Heart right ventricle (tissue), 16 donors: ENCODE results near the gene HSPG2. TPM values are rescaled to one million over a fixed set of nuclear protein-coding genes. Genes with fewer than 3 reads are reported as not detected.
A peak's percentile ranks its signal among the peaks of the same experiment; 100 is the strongest.

Experiments used
- ATAC-seq, 8 donors: fragments of 200-7000 bp; cut with Tn5 transposase; one replicate each; pipeline ENCODE4 v1.9.1; 2020; ENCODE audit warnings: mild to moderate bottlenecking in 8 of 8, moderate library complexity in 8 of 8, moderate number of reproducible peaks in 1 of 8
- DNase-seq, 2 donors: peaks; one replicate each; pipeline ENCODE4 v3.0.0-alpha.2; 2020
- H3K27ac ChIP-seq, 10 donors: fragments of 200-600 bp; sonication (generic) in 2 of 10; one replicate each; pipeline versions ENCODE4 v1.5.0 to v1.8.0; 2020 to 2022; ENCODE audit warnings: mild to moderate bottlenecking in 3 of 10
- H3K27me3 ChIP-seq, 7 donors: fragments of 200-600 bp; one replicate each; pipeline ENCODE4 v1.8.0; 2021 to 2022; ENCODE audit warnings: mild to moderate bottlenecking in 2 of 7
- H3K36me3 ChIP-seq, 9 donors: fragments of 200-600 bp; sonication (generic) in 1 of 9; one replicate each; pipeline versions ENCODE4 v1.5.0 to v1.8.0; 2020 to 2022; ENCODE audit warnings: mild to moderate bottlenecking in 2 of 9
- H3K4me1 ChIP-seq, 9 donors: fragments of 200-600 bp; sonication (generic) in 1 of 9; one replicate each; pipeline versions ENCODE4 v1.5.0 to v1.8.0; 2020 to 2022; ENCODE audit warnings: mild to moderate bottlenecking in 4 of 9
- H3K4me3 ChIP-seq, 10 donors: fragments of 200-600 bp; sonication (generic) in 2 of 10; one replicate each; pipeline versions ENCODE4 v1.5.0 to v1.8.0; 2020 to 2022; ENCODE audit warnings: mild to moderate bottlenecking in 7 of 10, moderate library complexity in 2 of 10
- H3K9me3 ChIP-seq, 11 donors: fragments of 200-600 bp in 10 of 11; sonication (generic) in 2 of 11; one replicate each; pipeline versions ENCODE4 v1.5.0 to v1.8.0; 2013 to 2022; ENCODE audit warnings: mild to moderate bottlenecking in 2 of 11, control low read depth in 1 of 11, moderate library complexity in 1 of 11
- WGBS, 2 donors: extraction: QIAGEN DNeasy Blood & Tissue Kit; methylation state at CpG; one replicate each; pipeline ENCODE4 v1.1.7; 2013; ENCODE audit warnings: inconsistent platforms in 1 of 2; 5-methylcytosine and 5-hydroxymethylcytosine counted together
- intact Hi-C, 10 donors: fragments of 100-400 bp; cut with DNase I; formaldehyde crosslinking; loops; one replicate each; pipeline versions ENCODE4 v1.11.1 to v1.14.2; 2022
- polyA plus RNA-seq, 2 donors: library from polyadenylated mRNA; stranded (reverse); fragments of 200-250 nt; gene quantifications; one replicate each; pipeline ENCODE4 v1.2.3, GENCODE V29; 2013
- total RNA-seq, 10 donors: library from RNA; stranded (reverse); fragmentation: NEBNext Ultra II Directional in 3 of 10; extraction: Animal tissue kit (Norgen Biotek cat#: 25700) in 3 of 10; gene quantifications; one replicate each; pipeline versions ENCODE4 v1.2.1 to v1.2.4, GENCODE V29; 2021 to 2023
- TF ChIP-seq, protein P1 (sequence below), 9 donors: fragments of 200-600 bp; sonication (generic) in 2 of 9; IDR thresholded peaks; one replicate each; pipeline versions ENCODE4 v1.5.0 to v1.8.0; 2021 to 2022; ENCODE audit warnings: antibody characterized with exemption in 9 of 9, mild to moderate bottlenecking in 5 of 9, moderate library complexity in 1 of 9
- donor health status: Arrhythmogenic right ventricular cardiomyopathy.
- donor health status: ischemic (EF 13 %, LVEDD 7.1; RV severe dilation, severe dysfunction).
- donor health status: healthy with polysubstance abuse.
- donor health status: DM: no; HTN: yes; CAD: no.
- donor health status: DM: no; HTN: no; CAD: no.
- donor health status: ischemic (EF 25% LVEDD 6.9; RV normal size, moderate dysfunction).
- donor health status: ischemic (EF 25% LVEDD 5.7; RV mildly dilated, moderate dysfunction).
- donor health status: healthy.
- donor health status: DM: yes; HTN: yes; CAD: no.
- donor health status: Ischemic cardiomyopathy.
- donor health status: ischemic (EF 35%, LVEDD 5.7; RV mildly dilated, moderate dysfunction).
- donor health status: nonischemic (EF 11% LVEDD 7.7; RV severe dilation, severe dysfunction).
- donor health status: DM: yes; HTN: yes; CAD: no.
- donor health status: PGD.
- donor health status: ischemic (EF 29% LVEDD 5.4; RV normal size, mild dysfunction).
- donor health status: nonischemic (EF 23%, LVEDD 6.1; RV moderate dilation, normal function).

Gene HSPG2
- total and polyA plus RNA-seq, 12 donors, result 221 to 508 (median 310) TPM

DNA sequence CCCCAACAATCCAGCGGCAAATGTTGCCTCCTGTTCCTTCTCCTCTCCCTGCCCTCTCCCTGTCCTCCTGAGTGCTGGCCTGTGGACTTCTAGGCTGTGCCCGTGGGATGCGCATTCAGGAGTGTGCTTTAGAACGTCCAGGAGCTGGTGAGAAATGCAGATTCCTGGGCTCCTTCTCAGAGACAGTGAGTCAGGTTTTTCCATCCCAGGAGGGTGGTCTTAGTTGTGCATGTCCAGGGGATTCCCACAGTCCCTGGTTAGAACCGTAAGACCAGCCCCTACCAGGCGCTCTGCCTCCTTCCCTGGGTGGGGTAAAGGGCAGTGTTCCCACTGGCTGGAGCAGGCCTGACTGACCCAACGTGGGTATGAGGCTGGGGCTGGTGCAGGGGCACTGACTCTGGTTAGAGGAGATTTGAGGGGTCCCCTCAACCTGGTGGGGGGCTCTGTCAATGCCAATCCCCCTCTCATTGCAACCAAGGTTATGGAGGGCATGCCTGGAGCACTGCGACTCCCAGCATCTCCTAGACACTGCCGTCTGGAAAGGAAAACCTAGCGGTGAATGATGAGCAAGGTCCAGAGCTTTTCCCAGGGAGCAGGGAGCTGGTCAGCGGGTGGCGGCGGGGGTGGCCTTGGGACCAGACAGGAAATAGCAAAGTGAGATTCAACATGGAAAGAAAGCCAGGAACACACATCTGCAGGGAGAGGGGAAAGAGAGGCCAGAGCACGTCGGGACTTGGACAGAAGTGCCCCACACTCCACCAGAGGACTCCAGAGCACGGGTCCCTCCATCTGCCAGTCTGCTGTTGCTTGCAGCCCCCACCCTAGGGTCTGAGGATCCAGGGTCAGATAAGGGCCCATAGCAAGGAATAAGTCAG, 38.5 kb downstream of the HSPG2 start:
- intact Hi-C loops, result loop anchor here in 5 of 10 donors (5.0 kb wide), 2 partner anchors 39 to 59 kb away; partner anchors contain the start of gene HSPG2 (in 3 of the 5)
- WGBS, 2 donors, result 48 to 59% methylated on average over 16 of the region's 16 CpGs
- no peaks in the 10 kb centered on the region for H3K27me3 ChIP-seq
- H3K4me3 ChIP-seq, result no peak overlapping the region
- H3K36me3 ChIP-seq, result peaks cover 0 to 48% (median 9%) of the 10 kb centered on the region in 9 donors
- DNase-seq, result no peak
- peak in 6 of 8 donors; percentile 1 to 14 (median 8) for ATAC-seq
- H3K9me3 ChIP-seq, result no peaks in the 10 kb centered on the region
- H3K4me1 ChIP-seq, result peaks cover 71 to 100% (median 100%) of the 10 kb centered on the region in 9 donors
- peak overlapping the region; percentile 37 to 99 (median 92) for H3K27ac ChIP-seq
- TF ChIP-seq, protein P1, sequence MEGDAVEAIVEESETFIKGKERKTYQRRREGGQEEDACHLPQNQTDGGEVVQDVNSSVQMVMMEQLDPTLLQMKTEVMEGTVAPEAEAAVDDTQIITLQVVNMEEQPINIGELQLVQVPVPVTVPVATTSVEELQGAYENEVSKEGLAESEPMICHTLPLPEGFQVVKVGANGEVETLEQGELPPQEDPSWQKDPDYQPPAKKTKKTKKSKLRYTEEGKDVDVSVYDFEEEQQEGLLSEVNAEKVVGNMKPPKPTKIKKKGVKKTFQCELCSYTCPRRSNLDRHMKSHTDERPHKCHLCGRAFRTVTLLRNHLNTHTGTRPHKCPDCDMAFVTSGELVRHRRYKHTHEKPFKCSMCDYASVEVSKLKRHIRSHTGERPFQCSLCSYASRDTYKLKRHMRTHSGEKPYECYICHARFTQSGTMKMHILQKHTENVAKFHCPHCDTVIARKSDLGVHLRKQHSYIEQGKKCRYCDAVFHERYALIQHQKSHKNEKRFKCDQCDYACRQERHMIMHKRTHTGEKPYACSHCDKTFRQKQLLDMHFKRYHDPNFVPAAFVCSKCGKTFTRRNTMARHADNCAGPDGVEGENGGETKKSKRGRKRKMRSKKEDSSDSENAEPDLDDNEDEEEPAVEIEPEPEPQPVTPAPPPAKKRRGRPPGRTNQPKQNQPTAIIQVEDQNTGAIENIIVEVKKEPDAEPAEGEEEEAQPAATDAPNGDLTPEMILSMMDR (IDR thresholded peaks at IDR 0.05), result peak in 1 of 9 donors; percentile 20

DNA sequence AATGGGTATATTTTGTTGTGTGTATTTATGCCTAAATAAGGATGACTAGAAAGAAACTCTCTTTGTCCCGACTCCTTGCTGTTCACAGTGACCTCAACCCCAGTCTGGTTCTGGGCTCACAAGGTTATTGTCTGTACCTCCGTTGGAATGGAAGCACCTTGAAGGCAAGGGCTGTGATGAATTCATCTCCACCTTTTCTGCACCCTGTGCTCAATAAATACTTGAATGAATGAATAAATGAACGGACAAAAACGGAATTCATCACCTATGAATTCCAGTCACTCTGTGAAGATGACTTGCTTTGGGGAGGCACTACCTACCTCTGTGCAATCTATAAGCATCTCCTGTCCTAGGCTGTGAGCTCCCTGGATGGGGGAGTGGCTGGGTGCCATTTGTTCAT, 39.3 kb downstream of the HSPG2 start:
- ATAC-seq (no peak), DNase-seq (no peak)
- peaks cover 64 to 100% (median 99%) of the 10 kb centered on the region in 9 donors for H3K4me1 ChIP-seq
- TF ChIP-seq, protein P1 (IDR thresholded peaks at IDR 0.05), result no peak
- no peaks in the 10 kb centered on the region for H3K27me3 ChIP-seq
- peak overlapping the region in 9 of 10 donors; percentile 84 to 99 (median 92) for H3K27ac ChIP-seq
- peaks cover 0 to 54% (median 11%) of the 10 kb centered on the region in 9 donors for H3K36me3 ChIP-seq
- intact Hi-C loops, result loop anchor here in 7 of 10 donors (2.0 to 5.0 kb wide), 4 partner anchors 39 to 67 kb away; partner anchors contain the start of gene HSPG2 (in 3 of the 7)
- 83 to 85% methylated on average over 4 of the region's 4 CpGs for WGBS, 2 donors
- no peaks in the 10 kb centered on the region for H3K9me3 ChIP-seq
- H3K4me3 ChIP-seq, result no peak overlapping the region

DNA sequence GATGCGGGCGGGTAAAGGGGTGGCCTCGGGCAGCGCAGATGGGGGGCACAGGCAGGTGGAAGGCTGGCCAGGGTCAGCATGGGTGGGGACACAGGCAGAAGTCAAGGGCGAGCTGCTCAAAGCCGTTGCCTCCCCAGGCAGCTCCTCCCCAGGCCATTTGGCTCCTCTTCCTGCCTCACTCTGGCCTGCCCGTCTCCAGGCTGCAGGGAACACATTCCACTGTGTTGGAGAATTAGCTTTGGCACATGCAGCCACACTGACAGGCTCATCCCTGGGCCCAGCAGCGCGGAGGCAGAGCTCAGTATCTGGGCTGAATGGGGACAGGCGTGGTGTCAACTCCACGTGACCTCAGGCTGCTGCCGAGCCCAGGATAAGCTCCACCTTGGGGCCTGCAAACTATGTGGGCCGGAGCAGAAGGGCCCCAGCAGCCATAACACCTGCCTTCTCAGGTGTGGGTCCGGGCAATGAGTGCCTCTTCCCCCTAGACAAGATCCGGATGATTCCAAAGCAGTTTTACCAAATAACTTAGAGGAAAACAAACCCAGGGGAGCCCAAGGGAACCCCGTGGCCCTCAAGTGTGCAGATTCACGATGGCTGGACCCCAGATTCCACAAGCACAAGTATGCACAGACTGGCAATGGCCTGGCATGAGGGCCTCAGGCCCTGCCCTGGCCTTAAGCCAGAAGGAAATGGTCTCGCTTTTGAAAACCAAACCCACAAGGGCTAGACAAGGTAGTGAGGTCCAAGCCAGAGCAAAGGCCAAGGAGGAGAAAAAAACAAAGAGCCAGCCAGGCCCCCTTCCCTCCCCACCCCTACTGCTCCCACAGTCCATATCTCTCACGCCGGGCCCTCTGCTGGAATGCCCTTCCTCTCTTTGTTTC, 40.2 kb downstream of the HSPG2 start:
- 20 to 27% methylated on average over 20 of the region's 20 CpGs for WGBS, 2 donors
- peak; percentile 63 to 86 (median 76) for ATAC-seq
- intact Hi-C loops, result loop anchor here in 7 of 10 donors (2.0 to 5.0 kb wide), 4 partner anchors 40 to 68 kb away; partner anchors contain the start of gene HSPG2 (in 3 of the 7)

More for the DNA sequence above, 40.2 kb downstream of the HSPG2 start:
- H3K36me3 ChIP-seq, result peaks cover 0 to 63% (median 17%) of the 10 kb centered on the region in 9 donors
- TF ChIP-seq, protein P1 (IDR thresholded peaks at IDR 0.05), result no peak
- no peak overlapping the region for H3K4me3 ChIP-seq
- H3K27ac ChIP-seq, result peak overlapping the region; percentile 75 to 99 (median 91)
- peaks cover 55 to 98% (median 90%) of the 10 kb centered on the region in 9 donors for H3K4me1 ChIP-seq
- H3K27me3 ChIP-seq, result no peaks in the 10 kb centered on the region
- H3K9me3 ChIP-seq, result no peaks in the 10 kb centered on the region
- DNase-seq, result peak; percentile 81 to 86
